CD4-positive, alpha-beta T cell treated with Interleukin-1 beta for 1 hour (primary cell): ENCODE measurements around the gene UBAC1.
A peak's percentile ranks its signal among the peaks of the same experiment; 100 is the strongest.
"Not testable (repeated sequence)": the region's sequence is repeated elsewhere in the genome, so short reads cannot be mapped to it uniquely, and the experiment has no call there.

Experiments
- DNase-seq, 2 donors: peaks; one replicate each; pipeline ENCODE4 v3.0.0-alpha.2; 2020 to 2022

UBAC1 gene

DNA sequence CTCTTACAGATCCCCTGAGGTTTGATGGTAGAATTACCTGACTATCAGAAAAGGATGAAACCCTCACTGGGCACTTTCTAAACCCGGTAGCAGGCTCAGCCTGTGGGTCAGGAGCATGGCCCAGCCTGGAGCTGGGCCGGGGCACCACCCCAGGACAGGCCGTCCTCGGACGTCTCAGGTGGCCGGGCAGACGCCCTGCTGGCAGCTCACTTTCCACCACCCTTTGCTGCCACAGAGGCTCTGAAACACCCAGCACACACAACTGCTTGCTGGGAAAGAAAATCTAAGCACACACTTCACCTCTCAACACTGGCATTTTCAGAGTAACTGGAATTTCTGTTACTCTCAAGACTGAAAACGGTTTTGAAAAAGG is 4.4 kb downstream of the UBAC1 start:
- no peak for DNase-seq

DNA sequence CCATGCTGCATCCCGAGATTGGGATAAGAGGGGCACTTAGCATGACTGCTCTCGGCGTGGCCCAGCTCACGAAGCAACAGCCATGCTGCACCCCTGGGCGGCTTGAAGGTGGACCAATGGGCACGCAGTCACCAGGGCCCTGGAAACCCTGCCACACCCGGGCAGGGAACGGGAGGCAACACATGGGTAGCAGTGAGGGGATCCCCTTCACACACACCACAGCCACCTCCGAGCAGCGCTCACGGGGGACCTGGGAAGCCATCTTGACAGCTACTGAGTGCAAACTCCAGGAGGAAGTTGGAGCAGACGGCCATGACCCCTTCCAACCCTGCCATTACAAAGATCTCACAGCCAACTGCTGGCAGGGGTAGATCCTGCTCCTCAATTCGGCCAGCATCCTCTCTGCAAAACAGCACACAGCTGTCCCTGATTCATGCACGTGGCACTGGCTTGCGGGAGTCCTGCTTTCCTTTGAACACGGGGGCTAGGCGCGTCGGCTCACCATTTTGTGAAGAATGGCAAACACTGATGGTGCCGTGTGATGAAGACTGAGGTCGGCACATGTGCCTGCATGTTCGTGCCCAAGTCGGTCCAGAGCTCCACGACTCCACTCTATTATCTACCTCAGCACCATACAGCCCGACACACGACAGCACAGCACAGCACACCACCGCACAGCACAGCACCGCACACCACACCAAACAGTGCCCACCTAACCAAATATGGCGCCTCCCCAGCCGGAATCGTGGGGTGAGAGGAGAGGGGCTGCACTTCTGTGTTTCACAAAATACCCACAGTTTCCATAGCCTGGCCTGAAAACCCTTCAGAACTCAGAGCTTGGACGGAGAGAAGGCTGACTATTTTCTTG is 5.0 kb downstream of the UBAC1 start:
- DNase-seq: no peak

- no peak for DNase-seq
These were observed 8.4 kb downstream of the UBAC1 start for GRCh38 chr9:135952664-135953206.

DNA sequence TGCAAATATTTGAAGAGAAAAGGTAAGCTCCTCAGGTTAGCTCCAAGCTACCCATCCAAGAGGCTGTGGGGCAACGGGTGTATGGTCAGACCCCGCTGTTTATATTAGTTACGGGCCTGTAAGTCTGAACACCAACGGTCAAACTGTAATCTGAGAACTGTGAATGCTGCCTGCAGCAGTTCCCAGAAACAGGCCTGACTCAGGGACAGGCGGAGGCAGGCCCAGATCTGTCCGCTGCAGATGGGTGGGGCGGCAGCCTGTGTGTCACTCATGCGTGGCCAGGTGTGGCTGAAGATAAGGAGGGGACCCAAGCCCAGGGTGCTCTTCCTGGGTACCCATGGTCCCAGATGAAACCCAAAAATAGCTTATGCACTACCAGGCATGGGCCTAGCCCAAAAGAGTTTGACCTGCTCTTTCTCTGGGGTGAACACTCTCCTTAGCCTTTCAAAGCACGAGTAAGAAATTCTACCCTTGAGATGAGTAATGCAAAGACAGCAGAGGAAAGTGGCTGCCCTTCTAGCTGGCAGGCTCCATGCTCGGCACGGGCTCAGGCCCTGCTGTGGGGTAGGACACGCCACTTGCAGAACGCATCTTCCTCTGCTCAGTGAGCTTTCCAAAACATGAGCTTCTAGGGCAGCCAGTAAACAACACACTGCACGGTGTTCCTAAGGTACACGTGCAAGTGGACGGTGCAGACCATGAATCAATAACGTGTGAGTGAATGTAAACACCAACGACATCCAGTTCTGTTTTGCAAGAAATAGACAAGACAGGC is 9.1 kb downstream of the UBAC1 start:
- no peak for DNase-seq

DNA sequence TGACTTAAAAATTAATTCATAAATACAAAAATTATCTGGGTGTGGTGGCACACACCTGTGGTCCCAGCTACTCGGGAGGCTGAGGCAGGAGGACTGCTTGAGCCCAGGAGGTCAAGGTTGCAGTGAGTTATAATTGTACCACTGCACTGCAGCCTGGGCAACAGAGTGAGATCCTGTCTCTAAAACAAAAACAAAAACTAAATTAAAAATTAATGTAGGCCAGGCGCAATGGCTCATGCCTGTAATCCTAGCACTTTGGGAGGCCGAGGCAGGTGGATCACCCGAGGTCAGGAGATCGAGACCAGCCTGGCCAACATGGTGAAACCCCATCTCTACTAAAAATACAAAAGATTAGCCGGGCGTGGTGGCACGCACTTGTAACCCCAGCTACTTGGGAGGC is 9.9 kb downstream of the UBAC1 start:
- DNase-seq: not testable (repeated sequence)

GRCh38 chr9:135950841-135951240 is 10.3 kb downstream of the UBAC1 start:
- DNase-seq: not testable (repeated sequence)

GRCh38 chr9:135950135-135950682 is 11.0 kb downstream of the UBAC1 start:
- no peak for DNase-seq

DNA sequence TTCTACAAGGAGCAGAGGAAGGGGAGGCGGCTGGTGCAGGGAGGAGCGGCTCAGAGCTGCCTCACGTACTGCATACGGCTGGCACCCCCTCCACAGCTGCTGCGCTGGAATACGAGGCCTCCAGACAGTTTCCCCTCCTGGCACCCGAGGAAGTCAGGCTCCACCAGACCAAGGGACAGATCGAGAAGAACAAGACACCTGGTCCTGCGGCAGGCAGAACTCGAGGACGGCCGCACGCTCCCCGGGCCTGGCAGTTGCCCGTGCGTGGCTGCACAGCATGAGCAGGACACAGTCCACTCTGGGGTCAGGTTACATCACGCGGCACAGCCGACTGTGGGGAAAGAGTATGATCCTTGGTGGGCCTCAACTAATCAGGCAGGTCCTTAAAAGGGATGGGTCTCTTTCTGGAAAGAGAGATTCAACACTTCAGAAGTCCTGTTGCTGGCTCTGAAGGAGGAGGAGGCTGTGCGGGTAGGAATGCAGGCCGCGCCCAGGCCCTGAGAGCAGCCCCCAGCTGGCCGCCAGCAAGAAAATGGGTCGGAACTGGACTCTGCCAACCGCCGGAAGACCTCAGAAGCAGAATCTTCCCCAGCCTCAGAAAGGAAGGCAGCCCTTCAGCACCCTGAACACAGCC is 11.6 kb downstream of the UBAC1 start:
- DNase-seq: no peak

- DNase-seq: no peak
These were observed 12.2 kb downstream of the UBAC1 start for GRCh38 chr9:135948968-135949367.

DNA sequence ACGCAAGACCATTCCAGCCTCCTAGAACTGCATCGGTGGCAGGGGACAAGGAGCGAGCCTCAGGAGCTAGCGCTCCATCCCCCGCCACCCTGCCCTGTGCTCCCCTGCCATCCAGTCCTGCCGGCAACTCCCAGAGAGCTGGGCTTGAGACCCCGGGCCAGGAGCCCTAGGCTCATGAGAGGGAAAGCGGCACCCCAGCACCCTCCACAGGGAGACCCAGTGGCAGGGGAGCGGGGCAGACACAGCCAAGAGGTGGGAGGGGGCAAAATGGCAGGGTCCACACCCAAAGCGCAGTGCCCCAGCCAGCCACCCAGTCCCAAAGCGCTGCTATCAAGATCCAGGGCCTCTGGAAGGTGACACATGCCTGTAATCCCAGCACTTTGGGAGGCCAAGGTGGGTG is 12.7 kb downstream of the UBAC1 start:
- DNase-seq: no peak

- no peak for DNase-seq
These were observed 13.6 kb downstream of the UBAC1 start for GRCh38 chr9:135947582-135947981.

DNA sequence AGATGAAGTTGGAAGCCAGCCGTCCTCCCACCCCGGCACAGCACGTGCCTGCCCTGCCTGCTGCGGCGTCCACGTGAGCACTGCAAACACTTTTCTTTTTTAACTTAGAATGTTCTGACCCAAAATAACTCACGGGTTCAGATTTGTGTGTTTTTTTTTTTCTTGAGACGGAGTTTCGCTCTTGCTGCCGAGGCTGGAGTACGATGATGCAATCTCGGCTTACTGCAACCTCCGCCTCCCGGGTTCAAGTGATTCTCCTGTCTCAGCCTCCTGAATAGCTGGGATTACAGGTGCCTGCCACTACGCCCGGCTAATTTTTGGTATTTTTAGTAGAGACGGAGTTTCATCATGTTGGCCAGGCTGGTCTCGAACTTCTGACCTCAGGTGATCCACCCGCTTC is 14.1 kb downstream of the UBAC1 start:
- DNase-seq: not testable (repeated sequence)

GRCh38 chr9:135946392-135946994 is 14.7 kb downstream of the UBAC1 start:
- DNase-seq: no peak

GRCh38 chr9:135945969-135946368 is 15.2 kb downstream of the UBAC1 start:
- no peak for DNase-seq

DNA sequence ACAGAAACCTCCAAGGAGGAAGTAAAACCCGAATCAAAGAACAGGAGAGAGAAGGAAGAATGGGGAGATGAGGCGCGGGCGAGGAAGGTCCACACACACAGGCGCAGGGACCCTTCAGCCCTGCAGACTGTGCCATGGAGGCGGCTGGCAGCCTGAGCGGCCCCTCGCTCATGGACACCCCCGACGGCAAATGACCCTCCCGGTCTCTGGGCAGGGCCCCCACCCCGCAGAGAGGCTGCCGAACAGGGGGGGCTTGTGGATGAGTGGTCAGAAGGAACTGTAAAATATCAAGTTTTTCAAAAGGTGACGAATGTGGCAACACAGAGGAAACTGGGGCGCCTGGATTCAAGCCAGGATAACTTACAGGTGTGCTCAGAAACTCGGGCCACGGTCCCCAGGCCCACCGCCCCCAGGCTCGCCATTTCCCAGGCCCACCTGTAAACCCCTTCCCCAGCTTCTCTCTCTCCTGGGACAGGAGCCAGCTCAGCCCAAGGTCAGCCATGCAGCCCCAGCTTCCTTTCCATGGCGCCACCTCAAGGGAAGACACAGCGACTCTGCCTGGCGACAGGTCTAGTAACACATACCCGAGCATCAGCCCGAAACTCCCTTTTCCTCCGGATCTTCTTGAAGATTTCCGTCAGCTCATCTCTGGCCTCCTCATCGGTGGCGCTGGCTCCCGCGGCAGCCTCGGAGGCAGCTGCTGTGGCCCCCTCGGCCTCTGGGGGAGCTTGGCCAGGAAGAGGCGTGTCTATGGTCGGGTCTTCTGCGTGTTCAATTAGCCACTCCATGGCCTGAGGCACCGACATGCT is 16.5 kb downstream of the UBAC1 start:
- DNase-seq: no peak

GRCh38 chr9:135943604-135944003 is 17.6 kb downstream of the UBAC1 start:
- DNase-seq: not testable (repeated sequence)

DNA sequence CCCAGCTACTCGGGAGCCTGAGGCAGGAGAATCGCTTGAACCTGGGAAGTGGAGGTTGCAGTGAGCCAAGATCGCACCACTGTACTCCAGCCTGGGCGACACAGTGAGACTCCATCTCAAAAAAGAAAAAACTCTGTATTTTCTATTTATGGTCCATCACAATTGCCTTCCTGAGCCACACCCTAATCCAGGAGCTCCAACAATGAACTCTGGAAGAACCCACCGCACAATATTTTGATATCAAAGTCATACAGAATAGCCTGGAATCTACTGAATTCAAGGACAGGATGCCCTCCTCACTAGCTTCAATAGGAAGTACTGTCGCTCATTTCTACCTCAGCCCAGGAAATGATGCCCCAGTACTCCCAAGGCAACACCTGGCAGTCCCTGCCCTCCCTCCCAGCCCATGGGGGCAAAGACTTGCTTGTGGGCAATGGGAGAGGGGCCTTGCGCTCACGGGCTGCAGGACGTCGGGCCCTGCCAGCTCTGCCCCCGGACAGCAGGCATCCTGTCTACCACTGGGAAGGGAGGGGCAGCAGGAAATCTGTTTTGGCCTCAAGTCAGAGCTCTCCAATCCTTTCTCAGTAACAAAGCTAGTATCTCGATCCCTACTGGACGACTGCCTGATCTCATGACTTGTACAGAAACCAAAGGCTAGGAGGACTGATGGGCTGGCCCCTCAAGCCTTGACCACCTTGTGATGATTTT is 19.7 kb downstream of the UBAC1 start:
- DNase-seq: no peak

- peak; percentile 46 to 53 for DNase-seq
These were observed 21.6 kb downstream of the UBAC1 start for GRCh38 chr9:135939351-135940265.

- no peak for DNase-seq
These were observed 23.4 kb downstream of the UBAC1 start for GRCh38 chr9:135937521-135938489.
